Erythroblast (primary cell): ENCODE results near the gene STARD9.

Source experiments
- GATA1 ChIP-seq: IDR thresholded peaks from 2 replicates; pipeline ENCODE4 v1.6.1; 2011; ENCODE audit warnings: low read depth, mild to moderate bottlenecking, control low read depth, low read length, moderate library complexity
- POLR2A ChIP-seq: IDR thresholded peaks from 2 replicates; pipeline ENCODE4 v1.6.1; 2011; ENCODE audit warnings: mild to moderate bottlenecking, low read length

DNA sequence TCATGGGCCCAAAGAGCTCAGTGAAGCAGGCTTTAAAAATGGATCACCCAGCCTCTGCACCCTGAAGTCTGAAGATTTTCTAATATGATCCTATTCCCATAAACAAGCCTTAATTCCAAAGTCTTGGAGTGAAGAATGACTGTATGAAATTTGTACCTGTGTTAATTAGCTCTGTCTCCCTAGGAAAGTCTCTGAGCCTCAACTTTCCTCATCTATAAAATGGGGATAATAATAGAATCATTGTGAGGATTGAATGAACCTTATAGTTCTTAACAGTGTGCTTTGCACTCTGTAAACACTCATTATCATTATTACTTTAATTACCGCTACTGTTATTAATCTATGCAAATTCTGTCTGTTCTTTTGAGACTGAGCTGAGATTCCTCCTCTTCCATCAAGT lies 99.6 kb downstream of the STARD9 start:
- no peak for TF ChIP-seq GATA1
- TF ChIP-seq POLR2A, result no peak
